Measurements from ENCODE around the gene TTI1. TPM values are rescaled to one million over a fixed set of nuclear protein-coding genes. Genes with fewer than 3 reads are reported as not detected.

Gene TTI1
- total and polyA plus RNA-seq, 2 of the 13 experiments (the other 11 are each of a cell fraction or from before 2014, with no cell fraction given): 22.9 to 39.8 TPM

DNA sequence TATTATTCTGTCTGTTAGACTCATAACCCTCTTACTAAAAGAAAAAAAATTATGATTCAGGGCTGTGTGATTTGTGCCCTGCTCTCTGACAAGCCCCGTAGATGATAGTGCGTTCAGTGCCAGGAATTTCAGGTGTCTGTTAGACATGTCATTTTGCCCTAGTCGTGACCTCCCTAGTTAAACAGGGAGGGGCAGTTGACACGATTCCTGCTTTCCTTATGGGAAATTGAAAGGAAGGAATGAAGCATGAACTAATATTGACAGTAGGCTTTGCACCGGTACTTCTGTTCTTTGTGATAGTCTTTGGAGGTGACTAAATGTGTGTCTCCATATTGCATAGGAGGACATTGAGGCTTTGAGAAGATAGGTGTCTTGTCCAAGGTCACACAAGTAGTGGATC lies 26.6 kb upstream of the TTI1 start (continued):
- no peak for TF ChIP-seq ZNF318 (CRISPR knock-in tag; IDR thresholded peaks at IDR 0.05)
- TF ChIP-seq HOMEZ (CRISPR knock-in tag; IDR thresholded peaks at IDR 0.05; ENCODE audit: low read depth): no peak; the same call in 1 of the 2 replicates
- peak; percentile 79 for TF ChIP-seq FOSL2 (CRISPR knock-in tag; IDR thresholded peaks at IDR 0.05)
- TF ChIP-seq KIAA2018 (CRISPR knock-in tag; IDR thresholded peaks at IDR 0.05; ENCODE audit: borderline replicate concordance): no peak
- TF ChIP-seq THYN1 (CRISPR knock-in tag; IDR thresholded peaks at IDR 0.05; ENCODE audit: borderline replicate concordance, low read depth): no peak
- TF ChIP-seq ZNF24 (IDR thresholded peaks at IDR 0.05): no peak
- no peak for TF ChIP-seq MAZ (IDR thresholded peaks at IDR 0.05; ENCODE audit: borderline replicate concordance, low read depth, low read length)
- no peak for TF ChIP-seq MAZ (CRISPR knock-in tag; IDR thresholded peaks at IDR 0.05; ENCODE audit: low read depth)
- TF ChIP-seq SSRP1 (CRISPR knock-in tag; IDR thresholded peaks at IDR 0.05): no peak
- TF ChIP-seq POGZ (CRISPR knock-in tag; IDR thresholded peaks at IDR 0.05): no peak

All from HepG2 (cell line).